GM19395 (cell line): ENCODE data around the gene TBX3.

Experiments
- ATAC-seq: cut with Tn5 transposase; IDR thresholded peaks from one replicate; pipeline ENCODE4 v1.9.1; 2021; ENCODE audit warnings: mild to moderate bottlenecking, moderate library complexity; ENCODE audit not compliant: unreplicated experiment

The TBX3 gene

DNA sequence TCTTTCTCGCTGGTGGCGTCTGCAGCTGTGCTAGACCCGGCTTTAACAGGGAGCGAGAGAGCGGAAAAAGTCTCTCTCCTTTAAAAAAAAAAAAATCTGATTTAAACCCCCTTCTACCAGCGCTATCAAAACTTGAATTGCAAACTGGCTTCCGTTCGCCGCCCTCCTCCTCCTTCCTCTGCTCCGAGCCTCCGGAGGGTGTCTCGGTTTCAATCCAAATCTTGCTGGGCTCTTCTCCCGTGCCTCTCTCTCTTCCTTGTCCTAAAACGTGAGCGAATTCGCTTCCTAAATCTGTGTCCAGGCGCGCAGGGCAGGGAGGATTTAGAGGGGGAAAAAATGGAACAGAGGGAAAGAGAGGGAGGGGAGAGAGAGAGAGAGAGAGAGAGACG is 272 bp downstream of the TBX3 start:
- ATAC-seq, result no peak

GRCh38 chr12:114682785-114683708 is 928 bp downstream of the TBX3 start:
- no peak for ATAC-seq

DNA sequence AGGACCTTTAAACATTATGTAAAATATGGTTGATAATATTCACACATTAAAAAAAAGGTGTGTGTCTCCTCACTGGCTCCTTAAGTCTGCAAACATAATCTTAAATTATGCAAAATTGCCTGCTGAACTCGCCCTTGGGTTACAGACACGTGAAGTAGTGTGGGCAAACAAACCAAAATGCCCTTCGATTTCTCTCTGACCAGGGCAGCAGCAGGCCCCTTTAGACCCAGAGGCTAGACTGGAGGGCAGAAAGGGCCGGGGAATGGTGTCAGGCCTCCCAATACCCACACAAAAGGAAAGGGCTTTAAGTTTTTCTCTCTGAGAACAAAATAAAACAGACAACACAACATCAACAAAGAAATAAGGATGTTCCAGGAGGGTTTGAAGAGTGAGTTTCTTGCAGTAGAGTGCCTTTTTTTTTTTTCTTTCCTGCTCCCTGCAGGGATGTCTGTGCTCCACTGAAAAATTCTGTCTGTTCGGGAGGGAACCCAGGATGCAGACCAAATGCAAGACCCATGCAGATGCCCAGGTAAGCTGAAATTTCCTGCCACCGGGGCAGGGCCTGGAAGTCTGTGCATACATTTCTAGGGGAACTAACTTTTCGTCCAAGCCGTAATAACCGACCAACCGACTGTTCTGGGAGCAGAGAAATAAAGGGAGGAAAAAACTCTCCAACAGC is 1.7 kb downstream of the TBX3 start:
- ATAC-seq, result no peak

GRCh38 chr12:114681116-114681871 is 2.7 kb downstream of the TBX3 start:
- no peak for ATAC-seq

- no peak for ATAC-seq
These were observed 3.3 kb downstream of the TBX3 start for GRCh38 chr12:114680604-114681069.

GRCh38 chr12:114679942-114680341 is 4.0 kb downstream of the TBX3 start:
- ATAC-seq, result no peak

DNA sequence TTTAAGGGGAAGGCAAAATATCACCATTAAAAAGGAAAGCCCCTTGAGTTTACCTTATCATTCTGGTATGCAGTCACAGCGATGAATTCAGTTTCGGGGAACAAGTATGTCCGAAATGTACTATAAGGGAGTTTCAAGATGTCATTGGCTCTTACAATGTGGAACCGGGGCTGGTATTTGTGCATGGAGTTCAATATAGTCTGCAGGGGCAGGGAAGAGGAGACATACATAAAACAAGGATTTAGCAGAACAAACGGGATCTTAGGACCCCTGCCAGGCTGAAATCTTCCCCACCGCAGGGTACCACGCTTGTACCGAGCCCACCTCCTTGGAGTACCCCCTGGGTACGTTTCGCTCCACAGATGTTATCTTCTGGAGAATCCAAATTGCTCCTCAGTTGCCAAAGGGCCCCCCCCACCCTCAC is 4.5 kb downstream of the TBX3 start:
- no peak for ATAC-seq

DNA sequence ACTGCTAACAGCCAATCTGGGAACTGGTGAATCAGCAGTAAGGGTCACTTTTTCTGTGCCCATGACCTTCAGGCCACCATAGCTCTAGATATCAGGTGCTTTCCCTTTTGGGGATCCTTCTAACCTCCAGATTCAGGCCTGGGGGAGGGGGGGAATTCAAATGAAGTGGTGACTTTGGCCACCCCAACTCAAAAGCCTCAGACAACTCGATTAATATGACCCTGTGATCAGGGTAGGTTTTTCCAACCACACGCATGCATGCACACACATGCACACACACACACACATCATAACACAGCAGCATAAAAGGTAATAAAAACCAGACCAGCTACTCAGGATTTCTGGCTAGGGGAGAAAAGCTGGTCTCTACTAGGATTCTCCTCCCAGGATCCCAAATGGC is 5.3 kb downstream of the TBX3 start:
- ATAC-seq, result no peak

- ATAC-seq, result no peak
These were observed 5.9 kb downstream of the TBX3 start for GRCh38 chr12:114678028-114678427.

GRCh38 chr12:114676142-114676741 is 7.7 kb downstream of the TBX3 start:
- no peak for ATAC-seq

GRCh38 chr12:114674251-114675047 is 9.5 kb downstream of the TBX3 start:
- no peak for ATAC-seq

DNA sequence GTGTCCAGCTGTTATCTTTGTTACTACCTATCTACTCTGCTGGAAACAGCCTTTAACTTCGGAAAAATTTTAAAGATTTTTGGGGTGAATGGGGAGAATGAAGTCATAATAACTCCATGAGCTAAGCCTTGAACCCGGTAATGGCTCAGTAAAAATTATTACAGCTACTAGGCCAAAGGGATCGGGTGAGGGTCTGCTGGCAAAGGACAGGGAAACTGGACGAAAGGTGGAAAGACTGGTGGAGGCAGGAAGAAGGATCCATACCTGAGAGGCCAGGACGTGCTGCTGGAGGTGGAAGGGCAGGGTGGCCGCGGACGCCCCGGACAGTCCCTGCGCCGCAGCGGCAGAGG is 10.1 kb downstream of the TBX3 start:
- ATAC-seq, result no peak

DNA sequence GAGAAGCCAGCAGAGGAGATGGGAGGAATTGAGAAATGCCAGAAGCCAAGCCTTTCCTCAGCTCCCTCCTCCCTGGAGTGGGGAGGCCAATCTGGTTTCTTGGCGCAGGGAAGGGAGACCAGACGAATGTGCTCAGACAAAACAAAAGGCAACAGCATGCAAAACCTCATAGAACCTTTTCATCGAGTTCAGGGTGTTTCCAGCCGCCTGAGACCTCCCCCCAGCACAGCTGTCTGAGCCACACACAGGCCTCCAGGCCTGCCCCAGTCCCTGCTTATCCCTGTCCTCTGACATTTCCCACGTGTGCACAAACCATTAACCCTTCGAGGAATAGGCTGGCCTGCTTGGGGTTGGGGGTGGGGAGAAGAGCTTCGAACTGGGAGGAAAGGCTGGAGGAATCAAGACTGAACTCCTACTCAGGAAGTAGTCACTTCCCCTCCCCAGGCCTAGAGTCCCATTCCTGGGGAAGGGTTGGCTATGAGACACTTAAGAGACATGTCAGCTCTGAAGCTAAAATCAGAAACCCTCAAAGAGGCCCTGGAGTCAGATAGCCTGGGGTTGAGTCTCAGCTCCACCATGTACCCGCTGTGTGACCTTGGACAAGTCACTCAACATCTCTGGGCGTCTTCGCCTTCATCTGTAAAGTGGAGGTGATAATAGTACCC is 10.7 kb downstream of the TBX3 start:
- ATAC-seq, result no peak

- ATAC-seq, result no peak
These were observed 11.2 kb downstream of the TBX3 start for GRCh38 chr12:114672817-114673168.

DNA sequence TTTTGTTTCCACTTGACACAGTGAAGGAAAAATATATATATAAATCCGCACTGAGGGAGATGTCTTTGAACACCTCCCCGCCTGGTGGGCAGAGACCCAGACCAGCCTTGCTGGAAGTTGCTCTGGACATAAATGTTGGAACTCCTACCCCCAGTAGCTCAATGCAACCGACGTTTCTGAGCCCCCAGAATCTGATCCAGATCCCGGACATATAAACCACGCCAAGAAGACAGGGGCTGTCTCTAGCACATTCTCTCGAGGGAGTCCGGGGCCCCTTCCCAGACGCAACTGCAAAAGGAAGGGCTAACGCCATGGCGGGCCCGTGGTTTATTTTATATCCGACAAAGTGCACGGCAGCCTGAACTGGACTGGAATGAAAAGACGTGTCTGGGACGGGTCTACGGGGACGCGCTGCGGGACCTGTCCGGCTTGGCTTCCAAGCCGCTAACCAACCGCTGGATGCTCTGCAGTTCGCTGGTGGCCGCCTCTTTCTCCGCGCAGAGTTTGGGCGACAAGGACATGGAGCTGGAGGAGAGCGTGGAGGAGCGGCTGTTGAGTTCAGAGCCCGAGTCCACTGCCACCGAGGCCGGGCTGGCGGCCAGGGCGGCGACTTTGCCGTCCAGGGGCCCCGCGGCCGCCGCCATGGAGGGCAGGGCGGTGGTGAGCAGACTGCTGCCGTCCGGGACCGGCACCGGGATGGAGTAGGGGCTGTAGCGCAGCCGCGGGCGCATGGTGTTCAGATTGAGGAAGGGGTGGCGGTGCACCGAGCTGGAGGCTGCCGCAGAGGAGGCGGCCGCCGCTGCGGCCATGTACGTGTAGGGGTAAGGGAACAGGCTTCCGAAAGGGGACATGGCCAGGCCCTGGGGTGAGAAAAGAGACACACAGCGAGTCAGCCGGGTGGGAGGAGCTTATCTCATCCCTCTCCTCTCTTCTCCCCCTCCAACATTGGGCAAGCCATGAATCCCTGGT is 12.2 kb downstream of the TBX3 start:
- ATAC-seq, result no peak

- no peak for ATAC-seq
These were observed 12.9 kb downstream of the TBX3 start for GRCh38 chr12:114671066-114671442.

- no peak for ATAC-seq
These were observed 13.5 kb downstream of the TBX3 start for GRCh38 chr12:114670291-114670980.
